GM19397 (cell line): ENCODE measurements around the gene TAF4B.
A peak's percentile ranks its signal among the peaks of the same experiment; 100 is the strongest.

ENCODE experiments used
- ATAC-seq: cut with Tn5 transposase; IDR thresholded peaks from one replicate; pipeline ENCODE4 v1.9.1; 2021; ENCODE audit warnings: mild to moderate bottlenecking, moderate library complexity; ENCODE audit not compliant: unreplicated experiment

TAF4B gene

DNA sequence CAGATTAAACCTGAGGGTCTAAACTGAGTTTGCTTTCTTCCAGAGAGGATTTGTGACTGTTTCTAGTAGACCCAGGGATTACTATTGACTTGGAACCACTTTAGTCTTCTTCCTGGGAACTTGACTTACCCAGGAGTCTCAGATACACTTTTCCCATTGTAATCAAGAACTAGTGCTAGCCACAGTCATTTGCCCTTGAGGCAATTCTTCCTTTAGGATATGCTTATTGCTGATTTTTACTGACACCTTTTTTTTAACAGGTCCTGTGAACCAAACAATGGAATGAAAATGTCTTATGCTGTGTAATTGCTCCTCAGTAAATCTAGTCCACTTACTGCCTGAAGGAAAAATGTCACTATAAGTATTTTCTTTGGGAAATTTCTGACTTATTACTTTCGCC, 78.3 kb downstream of the TAF4B start:
- ATAC-seq = no peak

- peak; percentile 58 for ATAC-seq
These were observed 81.0 kb downstream of the TAF4B start for GRCh38 chr18:26307161-26307773.

- no peak for ATAC-seq
These were observed 83.0 kb downstream of the TAF4B start for GRCh38 chr18:26309281-26309680.

DNA sequence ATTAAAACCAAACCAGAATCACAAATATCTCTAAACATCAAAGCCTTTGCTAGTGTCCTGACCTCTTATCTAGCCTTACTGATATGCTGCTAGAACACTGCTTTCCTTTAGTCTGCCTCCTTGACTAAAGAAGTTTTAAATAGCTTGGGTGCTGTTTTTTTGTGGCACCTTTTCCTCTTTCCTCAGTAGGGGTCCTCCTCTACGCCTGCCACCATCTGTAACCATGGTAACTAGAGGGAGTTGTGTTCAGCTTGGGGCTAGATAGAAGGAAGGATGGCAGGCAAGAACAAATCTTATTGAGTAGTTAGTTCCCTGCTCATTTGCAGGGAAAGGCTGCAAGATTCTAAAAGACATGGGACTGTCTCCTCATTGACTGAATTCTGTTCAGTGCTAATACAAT, 86.0 kb downstream of the TAF4B start:
- ATAC-seq = no peak

DNA sequence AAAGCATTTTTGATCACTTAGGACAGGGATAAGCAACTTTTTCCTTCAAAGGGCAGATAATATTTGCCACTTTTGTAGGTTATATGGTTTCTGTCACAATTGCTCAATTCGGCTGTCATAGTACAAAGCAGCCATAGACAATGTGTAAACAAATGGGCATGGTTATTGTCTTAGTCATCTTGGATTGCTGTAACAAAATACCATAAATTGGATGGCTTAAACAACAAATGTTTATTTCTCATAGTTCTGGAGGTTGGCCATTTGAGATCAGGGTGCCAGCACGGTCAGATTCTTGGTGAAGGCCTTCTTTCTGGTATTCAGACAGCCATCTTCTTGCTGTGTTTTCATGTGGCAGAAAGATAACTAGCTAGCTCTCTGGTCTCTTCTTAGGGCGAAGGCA, 91.2 kb downstream of the TAF4B start:
- no peak for ATAC-seq

GRCh38 chr18:26320686-26321085, 94.4 kb downstream of the TAF4B start:
- ATAC-seq = no peak

DNA sequence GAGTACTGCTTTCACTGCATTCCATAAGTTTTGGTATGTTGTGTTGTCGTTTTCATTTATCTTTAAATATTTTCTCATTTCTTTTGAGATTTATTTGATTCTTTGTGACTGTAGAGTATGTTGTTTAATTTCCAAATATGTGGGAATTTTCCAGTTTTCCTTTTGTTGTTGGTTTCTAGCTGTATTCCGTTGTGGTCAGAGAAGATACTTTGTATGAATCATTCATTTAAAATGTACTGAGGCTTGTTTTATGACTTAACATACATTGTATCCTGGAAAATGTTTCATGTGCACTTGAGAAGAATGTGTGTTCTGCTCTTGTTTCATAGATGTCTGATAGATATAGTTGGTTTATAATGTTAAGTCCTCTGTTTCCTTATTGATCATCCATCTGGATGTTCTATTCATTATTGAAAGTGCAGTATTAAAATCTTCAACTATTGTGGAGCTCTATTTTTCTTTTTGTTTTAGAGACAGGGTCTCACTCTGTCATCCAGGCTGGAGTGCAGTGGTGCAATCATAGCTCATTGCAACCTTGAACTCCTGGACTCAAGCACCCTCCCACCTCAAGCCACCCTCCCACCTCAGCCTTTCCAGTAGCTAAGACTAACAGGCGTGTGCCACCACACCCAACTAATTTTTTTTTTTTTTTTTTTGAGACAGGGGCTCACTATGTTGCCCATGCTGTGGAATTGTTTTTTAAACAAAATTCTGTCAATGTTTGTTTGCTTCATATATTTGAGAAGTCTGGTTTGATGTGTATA, 96.8 kb downstream of the TAF4B start:
- no peak for ATAC-seq

GRCh38 chr18:26325771-26326170, 99.5 kb downstream of the TAF4B start:
- ATAC-seq = no peak

DNA sequence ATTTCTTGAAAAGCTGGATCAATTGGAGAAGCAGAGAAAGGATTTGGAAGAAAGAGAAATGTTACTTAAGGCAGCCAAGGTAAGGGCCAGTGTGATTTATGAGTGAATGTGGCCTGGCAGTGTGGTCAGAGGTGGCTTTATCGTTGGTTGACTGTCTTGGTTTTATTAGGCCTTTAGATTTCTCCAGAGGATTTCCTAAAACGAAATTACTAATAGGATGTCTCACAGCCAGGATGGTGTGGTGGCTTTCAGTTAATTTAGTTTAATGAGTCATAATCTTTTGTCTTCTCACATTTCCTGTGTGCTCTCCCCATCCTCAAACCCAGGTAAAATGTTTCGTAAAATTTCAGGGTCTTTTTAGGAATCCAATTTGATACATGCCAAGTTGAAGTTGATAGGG, 100.8 kb downstream of the TAF4B start:
- ATAC-seq = no peak

DNA sequence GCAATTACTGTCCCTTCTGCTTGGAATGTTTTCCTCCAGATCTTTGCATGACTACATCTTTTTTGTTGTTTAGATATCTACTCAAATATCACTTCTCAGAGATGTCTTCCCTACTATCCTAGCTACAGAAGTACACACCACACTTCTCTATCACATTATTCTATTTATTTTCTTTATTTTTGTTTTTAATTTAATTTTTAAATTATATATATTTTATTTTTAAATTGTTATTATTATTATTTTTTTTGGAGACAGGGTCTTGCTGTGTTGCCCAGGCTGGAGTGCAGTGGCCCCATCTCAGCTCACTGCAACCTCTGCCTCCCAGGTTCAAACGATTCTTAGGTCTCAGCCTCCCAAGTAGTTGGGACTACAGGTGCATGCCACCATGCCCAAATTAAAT, 106.7 kb downstream of the TAF4B start:
- no peak for ATAC-seq

DNA sequence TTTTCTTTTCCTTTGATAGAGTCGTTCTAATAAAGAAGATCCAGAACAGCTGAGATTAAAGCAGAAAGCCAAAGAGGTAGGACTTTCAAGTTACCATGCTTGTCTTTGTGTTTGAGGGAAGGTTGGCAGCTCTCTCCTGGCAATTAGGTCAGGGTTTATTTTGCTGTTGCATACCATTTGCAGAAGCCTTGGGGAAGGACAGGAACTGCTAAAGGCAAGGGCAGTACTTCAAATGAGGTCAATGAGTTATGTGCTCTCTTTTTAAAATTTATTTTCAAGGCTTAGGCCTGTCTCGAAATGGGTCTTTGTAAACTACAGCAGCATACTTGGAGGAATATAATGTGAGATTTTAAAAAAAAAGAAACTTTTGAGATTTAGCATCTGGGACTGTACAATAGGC, 108.9 kb downstream of the TAF4B start:
- ATAC-seq = no peak

- ATAC-seq = no peak
These were observed 109.6 kb downstream of the TAF4B start for GRCh38 chr18:26335571-26336487.

GRCh38 chr18:26336572-26336971, 110.3 kb downstream of the TAF4B start:
- no peak for ATAC-seq

- no peak for ATAC-seq
These were observed 116.4 kb downstream of the TAF4B start for GRCh38 chr18:26342646-26343045.

DNA sequence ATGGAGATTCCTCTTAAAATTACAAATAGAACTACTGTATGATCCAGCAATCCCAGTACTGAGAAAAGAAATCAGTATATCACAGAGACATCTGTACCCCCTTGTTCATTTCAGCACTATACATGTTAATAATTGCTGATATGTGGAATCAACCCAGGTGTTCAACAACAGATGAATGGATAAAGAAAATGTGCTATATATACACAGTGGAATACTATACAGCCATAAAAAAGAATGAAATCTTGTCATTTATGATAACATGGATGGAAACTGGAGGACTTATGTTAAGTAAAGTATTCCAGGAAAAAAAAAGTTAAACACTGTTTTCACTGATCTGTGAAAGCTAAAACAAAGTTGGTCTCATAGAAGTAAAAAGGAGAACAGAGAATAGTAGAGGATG, 124.7 kb downstream of the TAF4B start:
- no peak for ATAC-seq

DNA sequence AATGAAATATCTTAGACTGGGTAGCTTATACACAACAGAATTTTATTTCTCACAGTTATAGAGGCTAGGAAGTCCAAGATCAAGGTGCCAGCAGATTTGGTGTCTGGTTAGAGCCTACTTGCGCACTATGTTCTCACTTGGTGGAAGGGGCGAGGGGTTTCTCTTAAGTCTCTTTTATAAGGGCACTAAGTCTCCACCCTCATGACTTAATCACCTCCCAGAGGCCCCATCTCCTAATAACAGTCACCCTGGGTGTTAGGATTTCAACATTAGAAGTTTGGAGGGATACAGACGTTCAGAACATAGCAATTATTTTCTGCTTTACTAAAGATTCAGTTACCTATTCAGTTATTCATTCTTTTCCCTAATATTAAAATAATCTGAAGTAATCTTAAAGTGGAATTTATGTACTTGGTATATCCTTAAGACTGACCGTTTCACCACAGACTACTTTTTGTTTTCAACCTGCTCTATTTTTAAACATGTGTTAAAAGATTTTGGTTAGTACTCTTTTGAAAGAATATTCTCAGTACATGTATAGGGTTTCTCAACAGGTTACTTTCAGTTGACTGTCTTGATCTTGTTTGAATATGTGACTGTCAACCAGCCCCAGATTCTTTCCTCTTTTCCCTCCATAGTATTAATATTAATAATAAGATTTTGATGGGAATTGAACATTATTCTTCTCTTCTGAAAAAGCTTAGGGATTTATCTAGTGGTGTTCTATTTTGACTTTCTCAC, 130.0 kb downstream of the TAF4B start:
- no peak for ATAC-seq

- no peak for ATAC-seq
These were observed 131.7 kb downstream of the TAF4B start for GRCh38 chr18:26357960-26358359.

DNA sequence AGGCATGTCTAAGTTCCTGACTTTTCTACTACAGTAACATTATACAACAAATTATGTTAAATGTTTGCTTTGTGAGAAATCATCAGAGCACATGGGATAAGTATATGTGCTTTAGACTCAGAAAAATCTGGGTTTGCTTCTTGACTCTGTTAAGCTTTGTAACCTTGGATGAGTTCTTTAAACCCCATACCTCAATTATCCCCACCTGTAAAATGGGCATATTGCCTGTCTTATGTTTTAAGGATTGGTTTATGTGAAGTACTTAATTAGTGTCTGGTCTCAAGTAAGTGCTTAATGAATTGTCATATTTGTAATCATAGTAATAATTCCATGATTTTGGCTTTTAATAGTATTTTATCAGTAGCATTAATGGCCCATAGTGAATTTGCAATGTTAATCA, 135.8 kb downstream of the TAF4B start:
- ATAC-seq = no peak

DNA sequence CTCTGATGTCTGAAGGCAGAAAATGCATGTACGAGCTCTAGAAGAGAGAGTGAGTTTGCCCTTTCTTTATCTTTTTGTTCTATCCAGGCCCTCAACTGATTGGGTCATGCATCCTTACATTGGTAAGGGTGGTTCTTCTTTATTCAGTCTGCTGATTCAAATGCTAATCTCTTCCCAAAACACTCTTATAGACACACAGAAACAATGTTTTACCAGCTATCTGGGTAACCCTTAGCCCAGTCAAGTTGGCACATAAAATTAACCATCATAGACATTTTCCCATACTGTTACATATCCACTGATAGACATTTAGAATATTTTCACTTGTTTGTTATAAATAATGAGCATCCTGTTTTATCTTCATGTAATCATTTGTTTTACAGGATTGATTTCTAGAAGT, 141.2 kb downstream of the TAF4B start:
- no peak for ATAC-seq

GRCh38 chr18:26370037-26370436, 143.8 kb downstream of the TAF4B start:
- ATAC-seq = no peak

DNA sequence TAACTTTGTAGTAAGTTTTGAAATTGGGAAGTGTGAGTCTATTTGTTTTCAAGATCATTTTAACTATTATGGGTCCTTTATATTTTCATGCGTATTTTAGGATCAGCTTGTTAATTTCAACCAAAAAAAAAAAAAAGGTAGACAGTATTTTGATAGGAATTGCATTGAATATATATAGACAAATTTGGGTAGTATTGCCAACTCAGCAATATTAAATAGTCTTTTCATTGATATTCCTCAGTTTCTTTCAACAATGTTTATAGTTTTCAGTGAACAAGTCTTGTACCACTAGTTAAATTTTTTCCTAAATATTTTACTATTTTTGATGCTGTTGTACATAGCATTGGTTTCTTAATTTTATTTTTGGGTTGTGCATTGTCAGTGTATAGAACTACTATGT, 149.9 kb downstream of the TAF4B start:
- no peak for ATAC-seq
